ENCODE results near the gene GPRASP2.
"Not testable (repeated sequence)": the region's sequence is repeated elsewhere in the genome, so short reads cannot be mapped to it uniquely, and the experiment has no call there.

GPRASP2 gene

DNA sequence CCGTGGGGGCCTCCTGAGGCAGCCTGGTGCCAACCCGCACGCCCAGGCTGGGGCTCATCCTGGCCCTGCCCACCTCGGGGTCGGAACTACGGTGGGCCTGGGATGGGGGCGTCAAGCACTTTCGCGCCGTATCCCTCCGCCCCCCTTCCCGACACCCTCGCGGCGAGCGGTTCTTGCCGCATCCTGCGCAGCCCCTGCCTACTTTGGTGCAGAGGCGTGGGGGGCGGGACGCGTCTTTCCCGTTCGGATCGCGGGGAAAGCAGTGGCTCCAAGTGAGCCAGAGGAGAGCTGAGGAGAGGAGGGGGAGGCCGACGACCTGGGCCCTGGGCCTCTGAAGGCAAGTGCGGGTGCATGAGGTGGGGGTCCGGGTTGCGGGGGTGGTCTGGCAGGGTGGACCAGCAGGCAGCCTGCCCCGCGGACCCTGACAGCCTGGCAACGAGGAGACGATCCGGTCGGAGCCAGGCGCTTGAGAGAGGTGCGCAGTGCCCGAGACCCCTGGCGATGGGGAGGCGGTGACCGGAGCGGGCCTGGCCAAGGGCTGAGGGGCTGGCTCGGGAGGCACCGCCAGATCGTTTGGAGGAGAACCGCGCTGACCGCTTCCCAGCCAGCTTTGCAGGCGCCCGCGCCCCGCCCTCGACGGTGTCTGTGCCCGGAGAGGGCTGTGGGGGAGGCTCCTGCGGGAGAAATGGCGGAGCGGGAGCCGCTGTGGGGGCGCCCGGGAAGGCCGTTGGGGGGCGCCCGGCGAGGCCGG lies at the start of gene GPRASP2:
Gene GPRASP2, plus strand, starts transcription at position 233 of the 751 bp plus-strand sequence. CDS start 2,422 bp downstream, outside the sequence.
- peaks cover 9% of the 10 kb centered on the region; the same call in 1 of the 2 replicates for H3K27me3 ChIP-seq (ENCODE audit: insufficient read depth, low read length)
- H3K4me3 ChIP-seq (ENCODE audit: low read length) = peak within 1 kb of the TSS; percentile 82
- peak within 1 kb of the TSS; percentile 65; the same call in 1 of the 2 replicates for H3K9ac ChIP-seq (ENCODE audit: low read depth, low read length)
- no peaks in the 10 kb centered on the region for H3K4me1 ChIP-seq (ENCODE audit: insufficient read depth, low read length)
- H3K27ac ChIP-seq (ENCODE audit: low read length) = no peak within 1 kb of the TSS
- H3K9me3 ChIP-seq (ENCODE audit: insufficient read depth, low read depth, low read length) = no peaks in the 10 kb centered on the region
- H3K36me3 ChIP-seq (ENCODE audit: insufficient read depth, low read depth, low read length) = peaks cover 7% of the 10 kb centered on the region; the same call in 1 of the 2 replicates

DNA sequence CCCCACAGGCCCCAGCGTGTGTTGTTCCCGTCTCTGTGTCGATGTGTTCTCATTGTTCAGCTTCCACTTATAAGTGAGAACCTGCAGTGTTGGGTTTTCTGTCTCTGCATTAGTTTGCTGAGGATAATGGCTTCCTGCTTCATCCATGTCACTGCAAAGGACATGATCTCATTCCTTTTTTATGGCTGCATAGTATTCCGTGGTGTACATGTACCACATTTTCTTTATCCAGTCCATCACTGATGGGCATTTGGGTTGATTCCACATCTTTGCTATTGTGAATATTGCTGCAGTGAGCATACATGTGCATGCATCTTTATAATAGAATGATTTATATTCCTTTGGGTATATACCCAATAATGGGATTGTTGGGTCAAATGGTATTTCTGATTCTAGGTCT lies 48.4 kb upstream of the GPRASP2 start:
- not testable (repeated sequence) for H3K9ac ChIP-seq (ENCODE audit: low read depth, low read length); H3K4me3 ChIP-seq (ENCODE audit: low read length); H3K27me3 ChIP-seq (ENCODE audit: insufficient read depth, low read length); H3K4me1 ChIP-seq (ENCODE audit: insufficient read depth, low read length); H3K27ac ChIP-seq (ENCODE audit: low read length); H3K36me3 ChIP-seq (ENCODE audit: insufficient read depth, low read depth, low read length); H3K9me3 ChIP-seq (ENCODE audit: insufficient read depth, low read depth, low read length)

GRCh38 chrX:102667034-102667433 lies 45.2 kb upstream of the GPRASP2 start:
- H3K4me3 ChIP-seq (ENCODE audit: low read length); H3K4me1 ChIP-seq (ENCODE audit: insufficient read depth, low read length); H3K9me3 ChIP-seq (ENCODE audit: insufficient read depth, low read depth, low read length); H3K36me3 ChIP-seq (ENCODE audit: insufficient read depth, low read depth, low read length); H3K9ac ChIP-seq (ENCODE audit: low read depth, low read length); H3K27ac ChIP-seq (ENCODE audit: low read length); H3K27me3 ChIP-seq (ENCODE audit: insufficient read depth, low read length): not testable (repeated sequence)

- Histone ChIP-seq H3K27me3 (ENCODE audit: insufficient read depth, low read length) (no peaks in the 10 kb centered on the region), H3K4me1 (ENCODE audit: insufficient read depth, low read length) (no peaks in the 10 kb centered on the region), H3K36me3 (ENCODE audit: insufficient read depth, low read depth, low read length) (no peaks in the 10 kb centered on the region), H3K27ac (ENCODE audit: low read length) (no peak overlapping the region), H3K4me3 (ENCODE audit: low read length) (no peak overlapping the region), H3K9me3 (ENCODE audit: insufficient read depth, low read depth, low read length) (no peaks in the 10 kb centered on the region), H3K9ac (ENCODE audit: low read depth, low read length) (no peak overlapping the region)
Observed at GRCh38 chrX:102669526-102669925, 42.7 kb upstream of the GPRASP2 start.

- no peak overlapping the region for H3K27ac ChIP-seq (ENCODE audit: low read length)
- H3K27me3 ChIP-seq (ENCODE audit: insufficient read depth, low read length) = no peaks in the 10 kb centered on the region
- no peak overlapping the region for H3K4me3 ChIP-seq (ENCODE audit: low read length)
- no peaks in the 10 kb centered on the region for H3K4me1 ChIP-seq (ENCODE audit: insufficient read depth, low read length)
- no peaks in the 10 kb centered on the region for H3K9me3 ChIP-seq (ENCODE audit: insufficient read depth, low read depth, low read length)
- no peak overlapping the region for H3K9ac ChIP-seq (ENCODE audit: low read depth, low read length)
- H3K36me3 ChIP-seq (ENCODE audit: insufficient read depth, low read depth, low read length) = no peaks in the 10 kb centered on the region
Observed at GRCh38 chrX:102672856-102673255, 39.4 kb upstream of the GPRASP2 start.

- H3K27me3 ChIP-seq (ENCODE audit: insufficient read depth, low read length); H3K4me3 ChIP-seq (ENCODE audit: low read length); H3K9me3 ChIP-seq (ENCODE audit: insufficient read depth, low read depth, low read length); H3K4me1 ChIP-seq (ENCODE audit: insufficient read depth, low read length); H3K9ac ChIP-seq (ENCODE audit: low read depth, low read length); H3K27ac ChIP-seq (ENCODE audit: low read length); H3K36me3 ChIP-seq (ENCODE audit: insufficient read depth, low read depth, low read length): not testable (repeated sequence)
Observed at GRCh38 chrX:102677479-102677878, 34.8 kb upstream of the GPRASP2 start.

GRCh38 chrX:102684772-102685520 lies 27.3 kb upstream of the GPRASP2 start:
- Histone ChIP-seq H3K4me1 (ENCODE audit: insufficient read depth, low read length) (no peaks in the 10 kb centered on the region), H3K36me3 (ENCODE audit: insufficient read depth, low read depth, low read length) (no peaks in the 10 kb centered on the region), H3K9me3 (ENCODE audit: insufficient read depth, low read depth, low read length) (0 out of 2 replicates have a peak, but pooled peaks cover 6% of the 10 kb centered on the region), H3K4me3 (ENCODE audit: low read length) (no peak overlapping the region), H3K27me3 (ENCODE audit: insufficient read depth, low read length) (no peaks in the 10 kb centered on the region), H3K27ac (ENCODE audit: low read length) (no peak overlapping the region), H3K9ac (ENCODE audit: low read depth, low read length) (no peak overlapping the region)

- Histone ChIP-seq H3K9me3 (ENCODE audit: insufficient read depth, low read depth, low read length) (peaks cover 4% of the 10 kb centered on the region), H3K36me3 (ENCODE audit: insufficient read depth, low read depth, low read length) (no peaks in the 10 kb centered on the region), H3K27me3 (ENCODE audit: insufficient read depth, low read length) (no peaks in the 10 kb centered on the region), H3K27ac (ENCODE audit: low read length) (no peak overlapping the region), H3K4me3 (ENCODE audit: low read length) (no peak overlapping the region), H3K9ac (ENCODE audit: low read depth, low read length) (no peak overlapping the region), H3K4me1 (ENCODE audit: insufficient read depth, low read length) (no peaks in the 10 kb centered on the region)
Observed at GRCh38 chrX:102694749-102695148, 17.5 kb upstream of the GPRASP2 start.

DNA sequence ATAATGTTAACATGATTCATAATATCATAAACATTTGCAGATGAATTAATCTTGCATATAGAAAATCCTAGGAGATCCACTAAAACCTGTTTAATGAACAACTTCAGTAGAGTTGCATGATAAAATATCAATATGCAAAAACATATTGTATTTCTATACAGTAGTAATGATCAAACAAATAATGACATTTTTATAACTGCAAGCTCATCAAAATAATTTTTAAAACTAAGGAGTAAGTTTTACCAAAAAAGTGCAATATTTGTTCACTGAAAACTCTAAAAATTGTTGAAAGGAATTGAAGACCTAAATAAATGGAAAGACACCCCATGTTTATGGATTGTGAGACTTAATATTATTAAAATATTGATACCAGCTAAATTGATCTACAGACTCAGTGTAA lies 15.9 kb upstream of the GPRASP2 start:
- no peak overlapping the region for H3K4me3 ChIP-seq (ENCODE audit: low read length)
- no peak overlapping the region for H3K9ac ChIP-seq (ENCODE audit: low read depth, low read length)
- no peaks in the 10 kb centered on the region for H3K36me3 ChIP-seq (ENCODE audit: insufficient read depth, low read depth, low read length)
- H3K27ac ChIP-seq (ENCODE audit: low read length) = no peak overlapping the region
- H3K27me3 ChIP-seq (ENCODE audit: insufficient read depth, low read length) = no peaks in the 10 kb centered on the region
- peaks cover 4% of the 10 kb centered on the region for H3K9me3 ChIP-seq (ENCODE audit: insufficient read depth, low read depth, low read length)
- H3K4me1 ChIP-seq (ENCODE audit: insufficient read depth, low read length) = no peaks in the 10 kb centered on the region

- Histone ChIP-seq H3K27ac (ENCODE audit: low read length) (no peak overlapping the region), H3K9ac (ENCODE audit: low read depth, low read length) (no peak overlapping the region), H3K4me1 (ENCODE audit: insufficient read depth, low read length) (no peaks in the 10 kb centered on the region), H3K4me3 (ENCODE audit: low read length) (no peak overlapping the region), H3K27me3 (ENCODE audit: insufficient read depth, low read length) (no peaks in the 10 kb centered on the region), H3K36me3 (ENCODE audit: insufficient read depth, low read depth, low read length) (no peaks in the 10 kb centered on the region), H3K9me3 (ENCODE audit: insufficient read depth, low read depth, low read length) (no peaks in the 10 kb centered on the region)
Observed at GRCh38 chrX:102697494-102697893, 14.8 kb upstream of the GPRASP2 start.

DNA sequence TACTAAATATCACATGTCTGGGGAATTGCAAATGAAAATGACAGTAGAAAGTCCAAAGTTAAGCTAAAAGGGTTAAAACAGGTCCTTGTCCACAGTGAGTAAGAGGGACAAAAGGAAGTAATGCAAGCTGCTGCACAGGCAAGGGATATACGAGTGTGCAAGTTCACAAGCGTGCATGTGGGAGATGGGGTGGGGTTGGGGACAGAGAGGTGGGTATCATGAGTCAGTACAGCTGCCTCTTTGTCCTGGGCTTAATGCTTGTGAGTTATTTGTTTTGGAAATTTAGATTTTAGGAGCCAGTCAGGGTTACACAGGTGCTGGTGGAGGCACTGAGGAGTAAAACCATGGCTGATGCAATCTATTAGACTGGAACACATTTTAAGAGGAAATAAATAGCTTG lies 3.3 kb upstream of the GPRASP2 start:
- 0 out of 2 replicates have a peak, but pooled peaks cover 1% of the 10 kb centered on the region for H3K36me3 ChIP-seq (ENCODE audit: insufficient read depth, low read depth, low read length)
- H3K27ac ChIP-seq (ENCODE audit: low read length) = no peak overlapping the region
- no peaks in the 10 kb centered on the region for H3K4me1 ChIP-seq (ENCODE audit: insufficient read depth, low read length)
- no peak overlapping the region for H3K4me3 ChIP-seq (ENCODE audit: low read length)
- H3K27me3 ChIP-seq (ENCODE audit: insufficient read depth, low read length) = peaks cover 9% of the 10 kb centered on the region; the same call in 1 of the 2 replicates
- no peak overlapping the region for H3K9ac ChIP-seq (ENCODE audit: low read depth, low read length)
- H3K9me3 ChIP-seq (ENCODE audit: insufficient read depth, low read depth, low read length) = no peaks in the 10 kb centered on the region

- Histone ChIP-seq H3K36me3 (ENCODE audit: insufficient read depth, low read depth, low read length) (peaks cover 7% of the 10 kb centered on the region; the same call in 1 of the 2 replicates), H3K9ac (ENCODE audit: low read depth, low read length) (no peak overlapping the region; the same call in 1 of the 2 replicates), H3K4me1 (ENCODE audit: insufficient read depth, low read length) (no peaks in the 10 kb centered on the region), H3K4me3 (ENCODE audit: low read length) (peak overlapping the region; percentile 82), H3K27me3 (ENCODE audit: insufficient read depth, low read length) (peaks cover 9% of the 10 kb centered on the region; the same call in 1 of the 2 replicates), H3K27ac (ENCODE audit: low read length) (no peak overlapping the region), H3K9me3 (ENCODE audit: insufficient read depth, low read depth, low read length) (no peaks in the 10 kb centered on the region)
Observed at GRCh38 chrX:102711872-102712215, 404 bp upstream of the GPRASP2 start.

Data from iPS-20b (cell line).